SHP77 treated with DMSO at 0.1 percent for 48 hours (cell line): ENCODE measurements around the gene AGR3.

Source experiments
- DNase-seq: peaks from one replicate; lab custom pipeline; 2025; lab: John Stamatoyannopoulos, UW

AGR3 gene

GRCh38 chr7:16881844-16882243 is at the start of gene AGR3:
Gene AGR3, minus strand, starts transcription at chr7:16881983. Its CDS starts 3,365 bp downstream, at chr7:16878618.
- DNase-seq, result no peak

GRCh38 chr7:16930946-16931345 is 49.2 kb upstream of the AGR3 start:
- DNase-seq, result no peak

- no peak for DNase-seq
Measured at GRCh38 chr7:16929146-16929762, 47.5 kb upstream of the AGR3 start.

GRCh38 chr7:16926861-16927260 is 45.1 kb upstream of the AGR3 start:
- no peak for DNase-seq

- no peak for DNase-seq
Measured at GRCh38 chr7:16926283-16926682, 44.5 kb upstream of the AGR3 start.

GRCh38 chr7:16925609-16926008 is 43.8 kb upstream of the AGR3 start:
- no peak for DNase-seq

GRCh38 chr7:16923019-16923418 is 41.2 kb upstream of the AGR3 start:
- no peak for DNase-seq

- DNase-seq, result no peak
Measured at GRCh38 chr7:16921644-16922257, 40.0 kb upstream of the AGR3 start.

GRCh38 chr7:16921151-16921550 is 39.4 kb upstream of the AGR3 start:
- DNase-seq, result no peak

- DNase-seq, result no peak
Measured at GRCh38 chr7:16919440-16919839, 37.7 kb upstream of the AGR3 start.

- DNase-seq, result peak; percentile 20
Measured at GRCh38 chr7:16918288-16918895, 36.6 kb upstream of the AGR3 start.

GRCh38 chr7:16916738-16917137 is 35.0 kb upstream of the AGR3 start:
- DNase-seq, result no peak

GRCh38 chr7:16916105-16916639 is 34.4 kb upstream of the AGR3 start:
- no peak for DNase-seq

GRCh38 chr7:16915405-16915804 is 33.6 kb upstream of the AGR3 start:
- no peak for DNase-seq

- DNase-seq, result no peak
Measured at GRCh38 chr7:16914771-16915170, 33.0 kb upstream of the AGR3 start.

GRCh38 chr7:16913643-16914042 is 31.9 kb upstream of the AGR3 start:
- DNase-seq, result no peak

GRCh38 chr7:16912540-16912939 is 30.8 kb upstream of the AGR3 start:
- DNase-seq, result no peak

- no peak for DNase-seq
Measured at GRCh38 chr7:16908561-16908960, 26.8 kb upstream of the AGR3 start.

- no peak for DNase-seq
Measured at GRCh38 chr7:16905300-16906044, 23.7 kb upstream of the AGR3 start.

GRCh38 chr7:16904076-16904475 is 22.3 kb upstream of the AGR3 start:
- DNase-seq, result no peak

- DNase-seq, result no peak
Measured at GRCh38 chr7:16900209-16900768, 18.5 kb upstream of the AGR3 start.
